Measurements from ENCODE around the gene DUSP18.
"Not testable (repeated sequence)": the region's sequence is repeated elsewhere in the genome, so short reads cannot be mapped to it uniquely, and the experiment has no call there.

The DUSP18 gene

GRCh38 chr22:30667494-30668385 lies at the start of gene DUSP18:
TSS of gene DUSP18 (minus strand) at chr22:30667875. CDS start at chr22:30664003, 3,872 bp downstream.
- peak within 1 kb of the TSS; percentile 29 to 52 for H3K27ac ChIP-seq
- intact Hi-C loops (cut with DNase I; ENCODE audit: low total_unique reads), result no loop called here
- H3K36me3 ChIP-seq, result peaks cover 0 to 17% (median 9%) of the 10 kb centered on the region in 3 donors
- H3K27me3 ChIP-seq, result no peaks in the 10 kb centered on the region
- H3K9me3 ChIP-seq, result no peaks in the 10 kb centered on the region
- peak within 1 kb of the TSS; percentile 61 to 78 for H3K4me3 ChIP-seq
- DNase-seq, result peak; percentile 90 to 95
- peaks cover 0 to 18% (median 13%) of the 10 kb centered on the region in 4 donors for H3K4me1 ChIP-seq
- TF ChIP-seq, protein P1, sequence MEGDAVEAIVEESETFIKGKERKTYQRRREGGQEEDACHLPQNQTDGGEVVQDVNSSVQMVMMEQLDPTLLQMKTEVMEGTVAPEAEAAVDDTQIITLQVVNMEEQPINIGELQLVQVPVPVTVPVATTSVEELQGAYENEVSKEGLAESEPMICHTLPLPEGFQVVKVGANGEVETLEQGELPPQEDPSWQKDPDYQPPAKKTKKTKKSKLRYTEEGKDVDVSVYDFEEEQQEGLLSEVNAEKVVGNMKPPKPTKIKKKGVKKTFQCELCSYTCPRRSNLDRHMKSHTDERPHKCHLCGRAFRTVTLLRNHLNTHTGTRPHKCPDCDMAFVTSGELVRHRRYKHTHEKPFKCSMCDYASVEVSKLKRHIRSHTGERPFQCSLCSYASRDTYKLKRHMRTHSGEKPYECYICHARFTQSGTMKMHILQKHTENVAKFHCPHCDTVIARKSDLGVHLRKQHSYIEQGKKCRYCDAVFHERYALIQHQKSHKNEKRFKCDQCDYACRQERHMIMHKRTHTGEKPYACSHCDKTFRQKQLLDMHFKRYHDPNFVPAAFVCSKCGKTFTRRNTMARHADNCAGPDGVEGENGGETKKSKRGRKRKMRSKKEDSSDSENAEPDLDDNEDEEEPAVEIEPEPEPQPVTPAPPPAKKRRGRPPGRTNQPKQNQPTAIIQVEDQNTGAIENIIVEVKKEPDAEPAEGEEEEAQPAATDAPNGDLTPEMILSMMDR (IDR thresholded peaks at IDR 0.05), result peak; percentile 38 to 43

DNA sequence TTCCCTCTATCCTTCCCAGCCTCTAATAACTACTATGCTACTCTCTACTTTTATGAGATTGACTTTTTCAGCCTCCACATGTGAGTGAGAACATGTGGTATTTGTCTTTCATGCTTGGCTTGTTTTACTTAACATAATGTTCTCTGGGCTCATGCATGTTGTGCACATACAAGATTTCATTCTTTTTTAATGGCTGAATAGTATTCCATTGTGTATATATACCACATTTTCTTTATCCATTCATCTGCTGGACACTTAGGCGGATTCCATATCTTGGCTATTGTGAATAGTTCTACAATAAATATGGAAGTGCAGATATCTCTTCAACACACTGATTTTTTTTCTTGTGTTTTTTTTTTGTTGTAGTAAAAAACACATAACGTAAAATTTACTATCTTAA lies 46.4 kb upstream of the DUSP18 start:
- H3K9me3 ChIP-seq, result no peaks in the 10 kb centered on the region
- H3K36me3 ChIP-seq, result no peaks in the 10 kb centered on the region
- intact Hi-C loops (cut with DNase I; ENCODE audit: low total_unique reads), result no loop called here
- no peak overlapping the region for H3K27ac ChIP-seq
- H3K4me3 ChIP-seq, result no peak overlapping the region
- H3K4me1 ChIP-seq, result no peaks in the 10 kb centered on the region
- TF ChIP-seq, protein P1 (IDR thresholded peaks at IDR 0.05), result no peak
- no peaks in the 10 kb centered on the region for H3K27me3 ChIP-seq
- no peak for DNase-seq

GRCh38 chr22:30712094-30712493 lies 44.4 kb upstream of the DUSP18 start:
- Histone ChIP-seq H3K27me3 (no peaks in the 10 kb centered on the region), H3K9me3 (no peaks in the 10 kb centered on the region), H3K4me1 (no peaks in the 10 kb centered on the region), H3K27ac (no peak overlapping the region), H3K36me3 (no peaks in the 10 kb centered on the region), H3K4me3 (no peak overlapping the region)
- no peak for DNase-seq
- intact Hi-C loops (cut with DNase I; ENCODE audit: low total_unique reads), result no loop called here
- TF ChIP-seq, protein P1 (IDR thresholded peaks at IDR 0.05), result no peak

GRCh38 chr22:30709980-30710379 lies 42.3 kb upstream of the DUSP18 start:
- H3K9me3 ChIP-seq; H3K4me1 ChIP-seq; H3K27me3 ChIP-seq; H3K4me3 ChIP-seq; H3K36me3 ChIP-seq; H3K27ac ChIP-seq; intact Hi-C loops (cut with DNase I; ENCODE audit: low total_unique reads); DNase-seq: not testable (repeated sequence)

- no peak for DNase-seq
- H3K27ac ChIP-seq, result no peak overlapping the region
- no peaks in the 10 kb centered on the region for H3K36me3 ChIP-seq
- TF ChIP-seq, protein P1 (IDR thresholded peaks at IDR 0.05), result no peak
- intact Hi-C loops (cut with DNase I; ENCODE audit: low total_unique reads), result no loop called here
- H3K27me3 ChIP-seq, result no peaks in the 10 kb centered on the region
- no peak overlapping the region for H3K4me3 ChIP-seq
- no peaks in the 10 kb centered on the region for H3K9me3 ChIP-seq
- no peaks in the 10 kb centered on the region for H3K4me1 ChIP-seq
These were observed 38.3 kb upstream of the DUSP18 start for GRCh38 chr22:30705710-30706651.

Data from tibial artery (tissue), 4 donors.